ENCODE data around the gene CAMTA1. TPM values are rescaled to one million over a fixed set of nuclear protein-coding genes. Genes with fewer than 3 reads are reported as not detected.

Gene CAMTA1
- total RNA-seq, 1 donor from 2014 or later, result 63.8 TPM

GRCh38 chr1:7263021-7263960, 478.0 kb downstream of the CAMTA1 start:
- no peaks in the 10 kb centered on the region for H3K36me3 Mint-ChIP-seq (ENCODE audit: low read depth)
- H3K27me3 Mint-ChIP-seq (ENCODE audit: low read depth), result no peaks in the 10 kb centered on the region
- H3K9me3 Mint-ChIP-seq (ENCODE audit: low read depth), result peaks cover under 1% of the 10 kb centered on the region
- H3K4me3 Mint-ChIP-seq (ENCODE audit: unreplicated experiment), result no peak overlapping the region
- H3K27ac Mint-ChIP-seq (ENCODE audit: unreplicated experiment), result no peak overlapping the region
- H3K4me1 Mint-ChIP-seq (ENCODE audit: low read depth), result peaks cover 24% of the 10 kb centered on the region
- no peak for DNase-seq (ENCODE audit: low spot score)
- TF ChIP-seq CTCF (IDR thresholded peaks at IDR 0.05), result no peak

GRCh38 chr1:7264101-7264500, 478.8 kb downstream of the CAMTA1 start:
- peaks cover 24% of the 10 kb centered on the region for H3K4me1 Mint-ChIP-seq (ENCODE audit: low read depth)

GRCh38 chr1:7265771-7266371, 480.6 kb downstream of the CAMTA1 start:
- TF ChIP-seq CTCF (IDR thresholded peaks at IDR 0.05), result no peak
- Mint-ChIP-seq H3K4me3 (ENCODE audit: unreplicated experiment) (no peak overlapping the region), H3K27ac (ENCODE audit: unreplicated experiment) (peak overlapping the region; percentile 53)

More at GRCh38 chr1:7264101-7264500, 478.8 kb downstream of the CAMTA1 start:
- Mint-ChIP-seq H3K27ac (ENCODE audit: unreplicated experiment) (no peak overlapping the region), H3K36me3 (ENCODE audit: low read depth) (peaks cover 2% of the 10 kb centered on the region), H3K9me3 (ENCODE audit: low read depth) (peaks cover 8% of the 10 kb centered on the region), H3K27me3 (ENCODE audit: low read depth) (no peaks in the 10 kb centered on the region), H3K4me3 (ENCODE audit: unreplicated experiment) (no peak overlapping the region)
- DNase-seq (ENCODE audit: low spot score), result no peak
- no peak for TF ChIP-seq CTCF (IDR thresholded peaks at IDR 0.05)

GRCh38 chr1:7266561-7266960, 481.3 kb downstream of the CAMTA1 start:
- no peak for DNase-seq (ENCODE audit: low spot score)
- no peak for TF ChIP-seq CTCF (IDR thresholded peaks at IDR 0.05)
- Mint-ChIP-seq H3K4me3 (ENCODE audit: unreplicated experiment) (no peak overlapping the region), H3K27me3 (ENCODE audit: low read depth) (no peaks in the 10 kb centered on the region), H3K27ac (ENCODE audit: unreplicated experiment) (no peak overlapping the region), H3K4me1 (ENCODE audit: low read depth) (peaks cover 24% of the 10 kb centered on the region), H3K36me3 (ENCODE audit: low read depth) (peaks cover 8% of the 10 kb centered on the region), H3K9me3 (ENCODE audit: low read depth) (peaks cover 23% of the 10 kb centered on the region)

More at GRCh38 chr1:7265771-7266371, 480.6 kb downstream of the CAMTA1 start:
- DNase-seq (ENCODE audit: low spot score), result no peak
- Mint-ChIP-seq H3K36me3 (ENCODE audit: low read depth) (peaks cover 8% of the 10 kb centered on the region), H3K27me3 (ENCODE audit: low read depth) (no peaks in the 10 kb centered on the region), H3K9me3 (ENCODE audit: low read depth) (peaks cover 16% of the 10 kb centered on the region), H3K4me1 (ENCODE audit: low read depth) (peaks cover 24% of the 10 kb centered on the region)

- peaks cover 8% of the 10 kb centered on the region for H3K36me3 Mint-ChIP-seq (ENCODE audit: low read depth)
- DNase-seq (ENCODE audit: low spot score), result no peak
- no peaks in the 10 kb centered on the region for H3K27me3 Mint-ChIP-seq (ENCODE audit: low read depth)
- peaks cover 23% of the 10 kb centered on the region for H3K9me3 Mint-ChIP-seq (ENCODE audit: low read depth)
- H3K4me1 Mint-ChIP-seq (ENCODE audit: low read depth), result peaks cover 24% of the 10 kb centered on the region
- no peak for TF ChIP-seq CTCF (IDR thresholded peaks at IDR 0.05)
- H3K27ac Mint-ChIP-seq (ENCODE audit: unreplicated experiment), result no peak overlapping the region
- H3K4me3 Mint-ChIP-seq (ENCODE audit: unreplicated experiment), result no peak overlapping the region
Observed at GRCh38 chr1:7267493-7267892, 482.2 kb downstream of the CAMTA1 start.
